Central memory CD8-positive, alpha-beta T cell (primary cell): ENCODE data around the gene EFNB1.

Experiments
- ATAC-seq: fragments of 150-1000 bp; cut with Tn5 transposase; replicated peaks from 2 replicates; pipeline ENCODE4 v1.10.0; 2022; ENCODE audit warnings: mild to moderate bottlenecking, moderate FRiP score, moderate number of reproducible peaks; ENCODE audit not compliant: poor library complexity, severe bottlenecking; ENCODE audit errors: extremely low read depth
- DNase-seq, 2 donors: peaks; one replicate each; pipeline ENCODE4 v3.0.0; 2021; ENCODE audit warnings: low spot score in 2 of 2
- H3K27ac Mint-ChIP-seq: one replicate; pipeline ENCODE4 v1.8.0; 2022; ENCODE audit warnings: low read depth, mild to moderate bottlenecking, moderate library complexity, mixed read lengths
- H3K27me3 Mint-ChIP-seq: one replicate; pipeline ENCODE4 v1.8.0; 2022; ENCODE audit warnings: mixed read lengths
- H3K36me3 Mint-ChIP-seq: one replicate; pipeline ENCODE4 v1.8.0; 2022; ENCODE audit warnings: mild to moderate bottlenecking, moderate library complexity, mixed read lengths; ENCODE audit not compliant: insufficient read depth
- H3K4me1 Mint-ChIP-seq: one replicate; pipeline ENCODE4 v1.8.0; 2022; ENCODE audit warnings: mixed read lengths
- H3K4me3 Mint-ChIP-seq: one replicate; pipeline ENCODE4 v1.8.0; 2022; ENCODE audit warnings: mild to moderate bottlenecking, moderate library complexity, mixed read lengths
- H3K9me3 Mint-ChIP-seq: one replicate; pipeline ENCODE4 v1.8.0; 2022; ENCODE audit warnings: mixed read lengths

The EFNB1 gene

DNA sequence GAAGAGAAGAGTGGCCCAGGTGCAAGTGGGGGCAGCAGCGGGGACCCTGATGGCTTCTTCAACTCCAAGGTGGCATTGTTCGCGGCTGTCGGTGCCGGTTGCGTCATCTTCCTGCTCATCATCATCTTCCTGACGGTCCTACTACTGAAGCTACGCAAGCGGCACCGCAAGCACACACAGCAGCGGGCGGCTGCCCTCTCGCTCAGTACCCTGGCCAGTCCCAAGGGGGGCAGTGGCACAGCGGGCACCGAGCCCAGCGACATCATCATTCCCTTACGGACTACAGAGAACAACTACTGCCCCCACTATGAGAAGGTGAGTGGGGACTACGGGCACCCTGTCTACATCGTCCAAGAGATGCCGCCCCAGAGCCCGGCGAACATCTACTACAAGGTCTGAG lies 11.4 kb downstream of the EFNB1 start:
- no peaks in the 10 kb centered on the region for H3K27me3 Mint-ChIP-seq
- no peak overlapping the region for H3K4me3 Mint-ChIP-seq
- H3K27ac Mint-ChIP-seq: no peak overlapping the region
- peaks cover 2% of the 10 kb centered on the region for H3K36me3 Mint-ChIP-seq
- DNase-seq (no peak), ATAC-seq (no peak)
- no peaks in the 10 kb centered on the region for H3K9me3 Mint-ChIP-seq
- H3K4me1 Mint-ChIP-seq: peaks cover 5% of the 10 kb centered on the region

- Mint-ChIP-seq H3K36me3 (peaks cover 2% of the 10 kb centered on the region), H3K4me1 (peaks cover 5% of the 10 kb centered on the region), H3K9me3 (no peaks in the 10 kb centered on the region), H3K4me3 (no peak overlapping the region), H3K27me3 (no peaks in the 10 kb centered on the region), H3K27ac (no peak overlapping the region)
- ATAC-seq (no peak), DNase-seq (no peak)
These were observed 12.6 kb downstream of the EFNB1 start for GRCh38 chrX:68841251-68842049.

DNA sequence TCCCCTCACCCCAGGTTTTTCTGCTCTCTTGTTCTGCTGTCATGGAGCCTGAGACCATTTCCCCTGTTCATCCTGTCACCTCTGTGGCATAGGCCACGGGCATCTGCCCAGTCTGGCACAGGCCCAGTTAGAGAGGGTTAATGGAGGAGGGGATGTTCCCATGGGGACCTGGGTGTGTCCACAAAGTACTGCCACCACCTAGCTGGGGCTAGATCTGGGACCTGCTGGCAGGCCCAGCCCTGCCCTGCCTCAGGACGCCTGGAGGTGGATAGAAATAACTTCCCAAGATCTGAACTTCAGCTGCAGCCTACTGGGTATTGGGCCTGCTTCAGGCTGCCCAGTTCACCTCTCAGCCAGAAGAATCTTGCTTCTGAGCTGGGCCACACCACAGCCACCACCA lies 13.5 kb downstream of the EFNB1 start:
- H3K9me3 Mint-ChIP-seq: no peaks in the 10 kb centered on the region
- H3K4me3 Mint-ChIP-seq: no peak overlapping the region
- no peaks in the 10 kb centered on the region for H3K4me1 Mint-ChIP-seq
- peaks cover 2% of the 10 kb centered on the region for H3K36me3 Mint-ChIP-seq
- DNase-seq (no peak), ATAC-seq (no peak)
- H3K27me3 Mint-ChIP-seq: no peaks in the 10 kb centered on the region
- peak overlapping the region; percentile 21 for H3K27ac Mint-ChIP-seq

GRCh38 chrX:68842781-68843581 lies 14.2 kb downstream of the EFNB1 start:
- Mint-ChIP-seq H3K36me3 (peaks cover 2% of the 10 kb centered on the region), H3K4me1 (no peaks in the 10 kb centered on the region), H3K27me3 (no peaks in the 10 kb centered on the region), H3K27ac (peak overlapping the region; percentile 21), H3K4me3 (no peak overlapping the region), H3K9me3 (no peaks in the 10 kb centered on the region)
- no peak for ATAC-seq
- DNase-seq: no peak

DNA sequence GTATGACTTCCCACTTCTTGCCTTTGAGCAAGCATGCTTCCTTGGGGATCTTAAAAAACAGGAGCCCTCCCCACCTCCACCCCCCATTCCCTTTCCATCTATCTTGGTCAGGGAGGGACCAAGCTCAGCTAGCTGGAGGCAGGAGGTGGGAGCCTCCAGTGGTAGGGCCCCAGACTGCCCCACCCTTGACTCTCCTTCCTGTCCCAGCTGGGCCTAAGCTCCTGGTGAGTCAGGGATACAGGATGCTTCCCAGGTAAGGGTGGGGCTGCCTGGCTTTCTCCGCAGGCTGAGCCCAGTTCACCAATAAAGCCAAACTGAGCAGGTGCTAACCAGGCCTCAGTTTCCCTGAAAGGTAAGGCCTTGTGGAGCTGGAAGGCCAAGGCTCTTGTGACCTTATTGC lies 15.2 kb downstream of the EFNB1 start:
- Mint-ChIP-seq H3K4me1 (no peaks in the 10 kb centered on the region), H3K27me3 (no peaks in the 10 kb centered on the region), H3K9me3 (no peaks in the 10 kb centered on the region), H3K27ac (no peak overlapping the region), H3K36me3 (peaks cover 2% of the 10 kb centered on the region), H3K4me3 (no peak overlapping the region)
- DNase-seq (no peak), ATAC-seq (no peak)

GRCh38 chrX:68844581-68844980 lies 15.8 kb downstream of the EFNB1 start:
- H3K9me3 Mint-ChIP-seq: no peaks in the 10 kb centered on the region
- no peaks in the 10 kb centered on the region for H3K27me3 Mint-ChIP-seq
- ATAC-seq (no peak), DNase-seq (no peak)
- H3K36me3 Mint-ChIP-seq: no peaks in the 10 kb centered on the region
- H3K4me1 Mint-ChIP-seq: no peaks in the 10 kb centered on the region
- H3K27ac Mint-ChIP-seq: no peak overlapping the region
- H3K4me3 Mint-ChIP-seq: no peak overlapping the region

DNA sequence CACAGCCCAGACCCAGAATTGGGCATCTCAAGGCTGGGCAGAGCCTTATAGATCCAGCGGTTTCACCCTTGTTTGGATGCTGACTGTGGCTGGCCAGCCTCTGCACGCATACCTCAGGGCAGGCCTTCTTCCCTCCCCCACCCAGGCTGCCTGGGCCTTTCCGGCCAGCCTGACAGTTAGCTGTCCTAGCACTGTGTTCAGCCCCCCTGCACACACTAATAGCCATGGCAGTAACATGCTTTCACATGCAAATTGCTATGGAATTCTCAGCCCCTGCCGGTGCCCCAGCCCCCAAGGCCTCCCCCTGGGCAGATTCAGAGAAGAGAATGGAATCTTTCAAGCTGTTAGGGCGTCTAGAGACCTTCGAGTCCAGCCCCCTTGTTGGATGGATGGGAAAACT lies 17.7 kb downstream of the EFNB1 start:
- H3K4me3 Mint-ChIP-seq: no peak overlapping the region
- no peaks in the 10 kb centered on the region for H3K36me3 Mint-ChIP-seq
- H3K9me3 Mint-ChIP-seq: no peaks in the 10 kb centered on the region
- ATAC-seq (no peak), DNase-seq (no peak)
- H3K4me1 Mint-ChIP-seq: no peaks in the 10 kb centered on the region
- no peak overlapping the region for H3K27ac Mint-ChIP-seq
- H3K27me3 Mint-ChIP-seq: no peaks in the 10 kb centered on the region

- H3K36me3 Mint-ChIP-seq: no peaks in the 10 kb centered on the region
- no peaks in the 10 kb centered on the region for H3K9me3 Mint-ChIP-seq
- H3K4me3 Mint-ChIP-seq: no peak overlapping the region
- ATAC-seq: no peak
- H3K4me1 Mint-ChIP-seq: no peaks in the 10 kb centered on the region
- no peaks in the 10 kb centered on the region for H3K27me3 Mint-ChIP-seq
- no peak for DNase-seq
- no peak overlapping the region for H3K27ac Mint-ChIP-seq
These were observed 18.4 kb downstream of the EFNB1 start for GRCh38 chrX:68847172-68847571.

DNA sequence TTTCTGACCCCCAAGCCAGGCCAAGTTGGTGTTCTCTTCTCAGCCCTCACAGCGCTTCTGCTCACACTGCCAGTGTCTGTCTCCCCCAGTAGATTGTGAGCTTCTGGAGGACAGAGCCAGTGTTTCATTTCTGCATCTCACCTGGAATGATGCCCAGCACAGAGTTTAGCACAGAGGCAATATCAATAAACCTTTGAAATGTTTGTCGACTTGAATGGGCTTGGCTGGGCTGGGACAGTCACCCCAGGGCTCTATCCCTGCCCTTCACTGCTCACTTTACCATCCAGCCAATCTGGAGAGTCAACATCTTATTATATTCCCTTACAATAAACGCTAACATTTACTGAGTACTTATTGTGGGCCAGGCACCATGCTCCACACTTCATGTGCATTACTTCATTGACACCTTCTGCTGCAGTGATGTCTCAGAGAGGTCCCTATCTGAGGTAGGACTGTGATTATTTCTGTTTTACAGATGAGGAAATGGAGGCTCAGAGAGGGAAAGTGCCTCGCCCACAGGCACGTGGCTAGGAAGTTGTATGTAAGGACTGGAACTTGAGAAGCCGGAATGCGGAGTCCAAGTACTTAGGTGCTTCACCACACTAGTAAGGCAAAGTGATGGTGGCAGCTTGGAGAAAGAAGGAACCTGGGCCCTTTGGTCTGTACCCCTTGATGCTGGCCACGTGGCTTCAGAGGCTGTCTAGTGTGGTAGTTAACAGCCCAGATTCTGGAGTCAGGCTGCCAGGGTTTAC lies 19.5 kb downstream of the EFNB1 start:
- H3K4me3 Mint-ChIP-seq: no peak overlapping the region
- ATAC-seq (no peak), DNase-seq (no peak)
- H3K27ac Mint-ChIP-seq: no peak overlapping the region
- no peaks in the 10 kb centered on the region for H3K4me1 Mint-ChIP-seq
- H3K36me3 Mint-ChIP-seq: no peaks in the 10 kb centered on the region
- H3K27me3 Mint-ChIP-seq: no peaks in the 10 kb centered on the region
- H3K9me3 Mint-ChIP-seq: no peaks in the 10 kb centered on the region

DNA sequence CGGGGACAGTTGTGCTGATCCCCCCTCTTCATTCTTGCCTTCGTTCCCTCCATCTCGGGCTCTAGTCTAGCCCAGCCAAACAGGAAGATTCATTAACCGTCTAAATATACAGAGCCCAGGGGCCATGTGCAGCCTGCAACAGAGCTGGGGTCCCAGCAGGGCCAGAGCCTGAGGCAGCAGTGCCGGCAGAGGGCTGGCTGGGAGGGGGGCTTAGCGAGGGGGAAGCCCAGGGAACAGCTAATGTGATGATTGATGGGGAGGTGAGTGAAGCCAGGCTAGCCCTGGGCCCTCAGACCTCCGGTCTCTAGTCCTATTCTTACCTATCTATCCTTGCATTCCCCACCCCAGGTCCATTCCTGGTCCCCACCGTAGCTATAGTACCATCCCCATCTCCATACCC lies 22.3 kb downstream of the EFNB1 start:
- H3K27me3 Mint-ChIP-seq: no peaks in the 10 kb centered on the region
- no peak overlapping the region for H3K4me3 Mint-ChIP-seq
- no peak overlapping the region for H3K27ac Mint-ChIP-seq
- H3K9me3 Mint-ChIP-seq: no peaks in the 10 kb centered on the region
- no peaks in the 10 kb centered on the region for H3K4me1 Mint-ChIP-seq
- ATAC-seq (no peak), DNase-seq (no peak)
- no peaks in the 10 kb centered on the region for H3K36me3 Mint-ChIP-seq

DNA sequence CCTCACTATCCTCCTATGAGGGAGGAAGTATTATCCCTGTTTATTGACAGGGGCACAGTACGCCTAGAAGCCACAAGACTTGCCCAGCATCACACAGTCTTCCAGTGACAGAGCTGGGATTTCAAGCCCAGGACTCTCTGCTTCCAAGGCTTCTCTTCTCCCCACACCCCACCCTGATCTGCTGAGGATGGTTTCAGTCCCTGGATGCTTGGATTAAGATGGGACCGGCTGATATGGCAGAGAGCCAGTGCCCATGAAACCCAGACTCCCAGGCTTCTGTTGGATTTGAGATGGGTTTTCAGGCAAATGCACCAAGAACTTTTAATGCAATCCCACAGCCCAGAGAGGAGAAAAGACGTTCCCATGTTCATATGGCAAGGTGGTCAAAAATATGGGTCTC lies 23.2 kb downstream of the EFNB1 start:
- Mint-ChIP-seq H3K27me3 (no peaks in the 10 kb centered on the region), H3K36me3 (no peaks in the 10 kb centered on the region), H3K27ac (no peak overlapping the region), H3K4me1 (no peaks in the 10 kb centered on the region), H3K9me3 (no peaks in the 10 kb centered on the region), H3K4me3 (no peak overlapping the region)
- no peak for ATAC-seq
- no peak for DNase-seq

DNA sequence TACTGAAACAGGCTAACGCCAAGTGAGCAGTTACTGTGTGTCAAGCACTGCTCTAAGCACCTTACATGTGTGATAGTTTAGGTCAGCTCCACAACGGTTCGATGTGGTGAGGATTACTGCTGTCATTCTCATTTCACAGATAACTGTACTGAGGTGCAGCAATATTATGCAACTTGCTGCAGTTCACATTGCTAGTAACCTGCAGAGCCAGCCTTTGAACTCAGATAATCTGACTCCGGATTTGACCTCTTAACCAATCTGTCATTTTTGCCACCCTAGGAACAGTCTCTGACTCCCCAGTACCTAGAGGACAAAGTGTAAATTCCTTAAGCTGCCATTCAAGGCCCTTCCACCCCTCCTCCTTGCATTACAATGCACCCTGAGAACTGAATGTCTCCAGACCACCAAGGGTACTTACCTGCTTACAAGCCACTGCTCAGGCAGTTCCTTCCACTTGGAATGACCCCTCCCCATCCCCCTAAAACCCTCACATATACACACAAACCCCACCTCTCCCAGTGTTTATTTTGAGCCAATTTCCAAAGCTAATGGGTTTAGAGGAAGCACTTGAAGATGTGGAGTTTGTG lies 24.9 kb downstream of the EFNB1 start:
- Mint-ChIP-seq H3K4me3 (no peak overlapping the region), H3K27ac (no peak overlapping the region), H3K27me3 (no peaks in the 10 kb centered on the region), H3K36me3 (no peaks in the 10 kb centered on the region), H3K4me1 (no peaks in the 10 kb centered on the region), H3K9me3 (no peaks in the 10 kb centered on the region)
- DNase-seq: no peak
- no peak for ATAC-seq
